Forelimb muscle (tissue), 1 donor: ENCODE data around the gene CD300LF. TPM values are rescaled to one million over a fixed set of nuclear protein-coding genes. Genes with fewer than 3 reads are reported as not detected.

Experiments used
- DNase-seq: peaks from one replicate; pipeline ENCODE4 v3.0.0-alpha.2; 2013; ENCODE audit warnings: low read depth
- polyA plus RNA-seq: library from polyadenylated mRNA; unstranded; fragments of 120-200 nt; gene quantifications from one replicate; pipeline ENCODE4 v1.2.1, GENCODE V29; 2013; ENCODE audit not compliant: insufficient read length

Gene CD300LF
- polyA plus RNA-seq, 1 donor, result 0.28 TPM

- DNase-seq, result no peak
Observed at GRCh38 chr17:74730491-74731346, 18.0 kb upstream of the CD300LF start.

- no peak for DNase-seq
Observed at GRCh38 chr17:74729866-74730265, 17.1 kb upstream of the CD300LF start.

- no peak for DNase-seq
Observed at GRCh38 chr17:74729368-74729767, 16.6 kb upstream of the CD300LF start.

GRCh38 chr17:74728702-74729075, 16.0 kb upstream of the CD300LF start:
- no peak for DNase-seq

- no peak for DNase-seq
Observed at GRCh38 chr17:74728033-74728701, 15.4 kb upstream of the CD300LF start.

GRCh38 chr17:74725111-74725510, 12.4 kb upstream of the CD300LF start:
- no peak for DNase-seq

- DNase-seq, result no peak
Observed at GRCh38 chr17:74723891-74724290, 11.2 kb upstream of the CD300LF start.

- DNase-seq, result no peak
Observed at GRCh38 chr17:74722782-74723181, 10.1 kb upstream of the CD300LF start.

GRCh38 chr17:74720506-74720905, 7.8 kb upstream of the CD300LF start:
- no peak for DNase-seq

GRCh38 chr17:74715144-74715543, 2.4 kb upstream of the CD300LF start:
- no peak for DNase-seq

GRCh38 chr17:74713171-74713755, 540 bp upstream of the CD300LF start:
- no peak for DNase-seq

- DNase-seq, result no peak
Observed at GRCh38 chr17:74712301-74712700, 422 bp downstream of the CD300LF start.

- DNase-seq, result no peak
Observed at GRCh38 chr17:74711058-74711824, 1.5 kb downstream of the CD300LF start.

- no peak for DNase-seq
Observed at GRCh38 chr17:74704544-74704943, 8.2 kb downstream of the CD300LF start.

GRCh38 chr17:74703311-74703710, 9.4 kb downstream of the CD300LF start:
- DNase-seq, result no peak

- no peak for DNase-seq
Observed at GRCh38 chr17:74702116-74702871, 10.4 kb downstream of the CD300LF start.

- no peak for DNase-seq
Observed at GRCh38 chr17:74699236-74699635, 13.5 kb downstream of the CD300LF start.

GRCh38 chr17:74698069-74698468, 14.7 kb downstream of the CD300LF start:
- no peak for DNase-seq

GRCh38 chr17:74697515-74697914, 15.2 kb downstream of the CD300LF start:
- no peak for DNase-seq

GRCh38 chr17:74695629-74696028, 17.1 kb downstream of the CD300LF start:
- no peak for DNase-seq

- no peak for DNase-seq
Observed at GRCh38 chr17:74694081-74694480, 18.6 kb downstream of the CD300LF start.
